ENCODE measurements around the gene LRP4. TPM values are rescaled to one million over a fixed set of nuclear protein-coding genes. Genes with fewer than 3 reads are reported as not detected.
"Not testable (repeated sequence)": the region's sequence is repeated elsewhere in the genome, so short reads cannot be mapped to it uniquely, and the experiment has no call there.

The LRP4 gene
- total RNA-seq, 1 experiment from 2014 or later = 11.6 TPM

- H3K4ac ChIP-seq (ENCODE audit: low read depth, low read length) = no peak overlapping the region
- Mint-ChIP-seq H3K27me3 (ENCODE audit: low read depth) (no peaks in the 10 kb centered on the region), H3K36me3 (ENCODE audit: insufficient read depth in 1 of 3, low read depth in 3 of 3) (peaks cover 8 to 20% (median 17%) of the 10 kb centered on the region in 3 experiments; a peak in 6 of 7 replicates), H3K4me3 (no peak overlapping the region), H3K9me3 (peaks cover 5 to 6% of the 10 kb centered on the region in 2 experiments; a peak in 4 of 5 replicates), H3K27ac (peak overlapping the region in 1 of 3 experiments; percentile 13; a peak in 1 of 7 replicates), H3K4me1 (no peaks in the 10 kb centered on the region)
- no peak overlapping the region for H3K56ac ChIP-seq (ENCODE audit: insufficient read length, low read depth, low read length)
- no peaks in the 10 kb centered on the region for H3K79me2 ChIP-seq (ENCODE audit: insufficient read depth, low read length)
- H3K27me3 ChIP-seq (ENCODE audit: insufficient read depth, low read length) = no peaks in the 10 kb centered on the region
- H4K91ac ChIP-seq (ENCODE audit: insufficient read length, low read depth, low read length) = no peak overlapping the region
- no peak overlapping the region for H2BK15ac ChIP-seq (ENCODE audit: low read depth, low read length)
- no peak overlapping the region for H3K23ac ChIP-seq (ENCODE audit: insufficient read length, low read depth, low read length)
- no peak overlapping the region for H4K8ac ChIP-seq (replicated peaks; ENCODE audit: insufficient read length, low read depth, low read length)
- no peak overlapping the region for H3K4me2 ChIP-seq (ENCODE audit: insufficient read depth, insufficient read length, low read length)
- H3K4me1 ChIP-seq (ENCODE audit: insufficient read depth, low read length) = no peaks in the 10 kb centered on the region
- no peak overlapping the region for H2BK20ac ChIP-seq (ENCODE audit: low read depth, low read length, poor library complexity, severe bottlenecking)
- no peak overlapping the region for H2AK5ac ChIP-seq (ENCODE audit: insufficient read length, low read length)
- no peaks in the 10 kb centered on the region for H3K79me1 ChIP-seq (ENCODE audit: insufficient read depth, low read depth, low read length, poor library complexity, severe bottlenecking)
- WGBS (ENCODE audit: extremely low coverage, insufficient read length, low lambda C conversion rate) = no CpG with 5 or more reads among the region's 3 CpGs
- H3K14ac ChIP-seq (ENCODE audit: insufficient read depth, low read length) = no peak overlapping the region
- no peak overlapping the region for H3K27ac ChIP-seq (ENCODE audit: insufficient read length, low read depth, low read length)
- no peak overlapping the region for H2AFZ ChIP-seq (ENCODE audit: low read length)
- H2BK12ac ChIP-seq (ENCODE audit: insufficient read length, low read depth, low read length) = no peak overlapping the region
- H3K9ac ChIP-seq (ENCODE audit: extremely low read depth, insufficient read length, low read length) = no peak overlapping the region
- no peak overlapping the region for H2BK120ac ChIP-seq (ENCODE audit: low read depth, low read length, poor library complexity, severe bottlenecking)
- no peak overlapping the region for H3T11ph ChIP-seq (ENCODE audit: low read length)
- no peaks in the 10 kb centered on the region for H3K23me2 ChIP-seq (ENCODE audit: insufficient read length, low read depth, low read length, poor library complexity, severe bottlenecking)
- no peak overlapping the region for H4K5ac ChIP-seq (ENCODE audit: insufficient read length, low read depth, low read length)
- no peak overlapping the region for H2BK5ac ChIP-seq (ENCODE audit: insufficient read length, low read length)
- H4K20me1 ChIP-seq (ENCODE audit: control insufficient read depth, insufficient read depth, insufficient read length) = no peaks in the 10 kb centered on the region
- no peaks in the 10 kb centered on the region for H3K9me3 ChIP-seq (ENCODE audit: control insufficient read depth, low read depth, low read length)
- TF ChIP-seq CTCF (conservative IDR thresholded peaks at IDR 0.05) = no peak
- DNase-seq = no peak
- no peak overlapping the region for H3K18ac ChIP-seq (ENCODE audit: insufficient read length, low read depth, low read length)
These were observed 45.5 kb upstream of the LRP4 start for GRCh38 chr11:46963844-46964243.

GRCh38 chr11:46961886-46962285 is 43.5 kb upstream of the LRP4 start:
- not testable (repeated sequence) for H3K56ac ChIP-seq (ENCODE audit: insufficient read length, low read depth, low read length); H2AK5ac ChIP-seq (ENCODE audit: insufficient read length, low read length); H3K9me3 ChIP-seq (ENCODE audit: control insufficient read depth, low read depth, low read length); H3K4me3 Mint-ChIP-seq; H3K27me3 ChIP-seq (ENCODE audit: insufficient read depth, low read length); H2BK120ac ChIP-seq (ENCODE audit: low read depth, low read length, poor library complexity, severe bottlenecking); H3K4me1 ChIP-seq (ENCODE audit: insufficient read depth, low read length); H3K9ac ChIP-seq (ENCODE audit: extremely low read depth, insufficient read length, low read length); H2BK20ac ChIP-seq (ENCODE audit: low read depth, low read length, poor library complexity, severe bottlenecking); H3K14ac ChIP-seq (ENCODE audit: insufficient read depth, low read length); H4K5ac ChIP-seq (ENCODE audit: insufficient read length, low read depth, low read length); H3K79me1 ChIP-seq (ENCODE audit: insufficient read depth, low read depth, low read length, poor library complexity, severe bottlenecking); H3K23me2 ChIP-seq (ENCODE audit: insufficient read length, low read depth, low read length, poor library complexity, severe bottlenecking); DNase-seq; H3K4me2 ChIP-seq (ENCODE audit: insufficient read depth, insufficient read length, low read length); H2BK5ac ChIP-seq (ENCODE audit: insufficient read length, low read length); H4K8ac ChIP-seq (replicated peaks; ENCODE audit: insufficient read length, low read depth, low read length); H3K4me1 Mint-ChIP-seq; H4K20me1 ChIP-seq (ENCODE audit: control insufficient read depth, insufficient read depth, insufficient read length); H3K18ac ChIP-seq (ENCODE audit: insufficient read length, low read depth, low read length); H3T11ph ChIP-seq (ENCODE audit: low read length); H2BK12ac ChIP-seq (ENCODE audit: insufficient read length, low read depth, low read length); H3K79me2 ChIP-seq (ENCODE audit: insufficient read depth, low read length); H3K27ac Mint-ChIP-seq; H4K91ac ChIP-seq (ENCODE audit: insufficient read length, low read depth, low read length); H3K27me3 Mint-ChIP-seq (ENCODE audit: low read depth); H2AFZ ChIP-seq (ENCODE audit: low read length); H3K4ac ChIP-seq (ENCODE audit: low read depth, low read length); H2BK15ac ChIP-seq (ENCODE audit: low read depth, low read length); H3K27ac ChIP-seq (ENCODE audit: insufficient read length, low read depth, low read length); H3K23ac ChIP-seq (ENCODE audit: insufficient read length, low read depth, low read length)
- peaks cover 10 to 12% of the 10 kb centered on the region in 2 experiments for H3K9me3 Mint-ChIP-seq
- H3K36me3 Mint-ChIP-seq (ENCODE audit: insufficient read depth in 1 of 3, low read depth in 3 of 3) = peaks cover 12 to 30% (median 23%) of the 10 kb centered on the region in 3 experiments; a peak in 6 of 7 replicates
- WGBS (ENCODE audit: extremely low coverage, insufficient read length, low lambda C conversion rate) = no CpG with 5 or more reads among the region's 3 CpGs
